Tibial nerve (tissue), 4 donors: ENCODE results near the gene ADCK2.

Experiments used
- EP300 ChIP-seq, 2 donors: sonication (generic); formaldehyde crosslinking; IDR thresholded peaks; one replicate each; pipeline ENCODE4 v1.6.1; 2017; ENCODE audit warnings: antibody characterized with exemption in 2 of 2, mild to moderate bottlenecking in 1 of 2
- TF ChIP-seq, protein P1 (sequence below), 5 experiments: fragments of 200-600 bp in 3 of 5; fragments of 450-650 bp in 2 of 5; sonication (generic) in 3 of 5; IDR thresholded peaks; one replicate each; pipeline ENCODE4 v1.5.1; 2016 to 2019; ENCODE audit warnings: antibody characterized with exemption in 5 of 5, mild to moderate bottlenecking in 3 of 5, moderate library complexity in 2 of 5

DNA sequence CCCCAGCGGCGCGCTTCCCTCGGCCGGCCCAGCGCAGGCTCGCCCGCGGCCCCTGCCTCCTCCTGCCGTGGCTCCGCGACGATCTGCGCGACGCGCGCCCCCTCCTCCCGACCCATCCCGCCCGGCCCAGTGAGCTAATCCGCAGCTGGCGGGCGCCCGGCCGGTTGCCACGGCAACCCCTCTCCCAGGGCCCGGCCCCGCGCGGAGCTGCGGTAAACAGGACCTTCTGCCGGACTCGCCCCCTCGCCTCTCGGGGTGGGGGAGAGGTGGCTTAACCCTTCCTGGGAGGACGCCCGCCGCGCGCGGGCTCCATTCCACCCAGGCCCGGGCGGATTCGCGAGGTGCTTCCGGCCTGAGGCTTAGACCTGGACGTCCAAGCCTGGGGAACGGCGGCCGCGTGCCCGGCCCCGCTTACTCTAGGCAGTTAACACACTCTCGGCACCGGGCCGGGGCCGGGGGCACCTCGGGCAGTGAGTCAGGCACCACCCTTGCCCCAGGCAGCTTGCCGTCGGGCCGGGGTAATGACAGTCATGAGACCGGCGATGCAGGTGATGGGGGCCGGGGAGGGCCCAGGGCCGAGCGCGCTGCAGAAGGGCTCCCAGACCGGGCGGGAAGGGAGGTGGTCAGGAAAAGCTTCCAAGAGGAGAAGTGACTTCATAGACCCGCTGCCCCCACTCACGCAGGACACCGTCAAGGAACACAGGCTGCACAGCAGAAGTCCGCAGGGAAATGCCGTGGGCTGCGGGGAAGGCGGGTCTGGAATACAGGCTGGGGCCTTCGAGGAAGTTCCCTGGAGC lies 31.8 kb upstream of the ADCK2 start, which contains the start of gene DENND2A:
- TF ChIP-seq, protein P1, sequence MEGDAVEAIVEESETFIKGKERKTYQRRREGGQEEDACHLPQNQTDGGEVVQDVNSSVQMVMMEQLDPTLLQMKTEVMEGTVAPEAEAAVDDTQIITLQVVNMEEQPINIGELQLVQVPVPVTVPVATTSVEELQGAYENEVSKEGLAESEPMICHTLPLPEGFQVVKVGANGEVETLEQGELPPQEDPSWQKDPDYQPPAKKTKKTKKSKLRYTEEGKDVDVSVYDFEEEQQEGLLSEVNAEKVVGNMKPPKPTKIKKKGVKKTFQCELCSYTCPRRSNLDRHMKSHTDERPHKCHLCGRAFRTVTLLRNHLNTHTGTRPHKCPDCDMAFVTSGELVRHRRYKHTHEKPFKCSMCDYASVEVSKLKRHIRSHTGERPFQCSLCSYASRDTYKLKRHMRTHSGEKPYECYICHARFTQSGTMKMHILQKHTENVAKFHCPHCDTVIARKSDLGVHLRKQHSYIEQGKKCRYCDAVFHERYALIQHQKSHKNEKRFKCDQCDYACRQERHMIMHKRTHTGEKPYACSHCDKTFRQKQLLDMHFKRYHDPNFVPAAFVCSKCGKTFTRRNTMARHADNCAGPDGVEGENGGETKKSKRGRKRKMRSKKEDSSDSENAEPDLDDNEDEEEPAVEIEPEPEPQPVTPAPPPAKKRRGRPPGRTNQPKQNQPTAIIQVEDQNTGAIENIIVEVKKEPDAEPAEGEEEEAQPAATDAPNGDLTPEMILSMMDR (IDR thresholded peaks at IDR 0.05) = no peak
- TF ChIP-seq EP300 (IDR thresholded peaks at IDR 0.05) = peak; percentile 23 to 28
